ENCODE data around the gene COL5A2.

COL5A2 gene

DNA sequence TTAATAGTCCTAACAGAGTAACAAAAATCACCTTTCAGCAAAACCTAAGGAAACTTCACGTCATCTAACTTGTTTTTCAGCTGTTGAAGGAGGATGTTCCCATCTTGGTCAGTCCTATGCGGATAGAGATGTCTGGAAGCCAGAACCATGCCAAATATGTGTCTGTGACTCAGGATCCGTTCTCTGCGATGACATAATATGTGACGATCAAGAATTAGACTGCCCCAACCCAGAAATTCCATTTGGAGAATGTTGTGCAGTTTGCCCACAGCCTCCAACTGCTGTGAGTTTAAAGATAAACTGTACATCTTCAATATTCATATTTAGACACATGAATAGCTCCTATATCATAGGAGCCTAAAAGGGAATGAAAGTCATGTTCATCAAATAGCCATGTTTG lies 194.9 kb downstream of the COL5A2 start:
- no peak for DNase-seq

DNA sequence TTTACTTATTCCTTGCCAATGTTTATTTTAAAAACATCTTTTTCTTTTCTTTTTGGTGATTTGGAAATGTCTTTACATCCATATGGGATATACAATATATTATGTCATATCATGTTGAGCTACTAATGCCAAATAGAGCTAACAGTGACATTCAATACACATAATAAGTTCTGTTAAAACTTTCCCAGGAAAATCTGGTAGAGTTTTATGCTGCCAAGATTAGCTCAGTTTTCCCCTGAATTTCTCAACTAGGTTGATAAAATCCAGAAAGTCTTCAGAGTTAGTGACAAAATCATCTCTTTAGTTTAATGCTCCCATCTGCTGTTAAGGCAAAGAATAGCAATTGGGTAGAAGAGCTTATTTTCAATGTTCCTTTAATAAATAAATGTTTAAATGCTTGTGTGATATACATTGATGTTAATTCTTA lies 195.5 kb downstream of the COL5A2 start:
- no peak for DNase-seq

DNA sequence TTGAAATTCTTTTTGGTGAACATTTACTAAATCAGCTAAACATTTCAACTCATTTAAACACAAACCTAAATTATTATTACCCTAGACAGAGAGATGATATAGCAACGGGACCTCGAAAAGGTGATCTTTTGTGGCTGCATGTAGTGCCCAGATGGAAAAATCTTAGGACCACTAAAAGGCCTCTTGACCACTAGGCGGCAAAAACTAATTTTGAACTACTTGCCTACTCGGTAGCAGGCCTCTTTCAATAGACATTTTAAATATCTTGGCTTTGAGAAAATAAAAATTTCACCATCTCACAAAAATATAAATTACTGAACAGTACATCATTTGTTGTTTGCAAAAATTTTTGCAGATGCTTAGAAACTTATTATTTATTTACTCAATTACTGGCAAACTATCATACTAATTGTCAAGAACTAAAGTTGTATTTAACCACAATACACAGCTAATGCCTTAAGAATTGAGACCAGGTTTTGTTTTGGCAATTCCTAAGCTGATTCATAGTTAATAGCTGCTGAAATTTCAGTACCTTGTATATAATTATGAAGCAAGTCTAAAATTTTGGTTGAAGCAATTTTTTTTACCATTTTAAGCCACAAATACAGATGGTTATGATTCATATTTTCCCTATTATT lies 196.0 kb downstream of the COL5A2 start:
- no peak for DNase-seq

All from activated gamma-delta T cell (primary cell).